ENCODE measurements around the gene GRIK4.

- no peak for TF ChIP-seq CTCF (IDR thresholded peaks at IDR 0.05)
- TF ChIP-seq POLR2A (IDR thresholded peaks at IDR 0.05), result no peak
Measured at GRCh38 chr11:120869516-120870011, 358.0 kb downstream of the GRIK4 start.
